ENCODE data around the gene SLC25A27. TPM values are rescaled to one million over a fixed set of nuclear protein-coding genes. Genes with fewer than 3 reads are reported as not detected.

SLC25A27 gene
- total and polyA plus RNA-seq, 7 experiments from 2014 or later: 0.48 to 5.7 (median 1.8) TPM; not detected in 2

DNA sequence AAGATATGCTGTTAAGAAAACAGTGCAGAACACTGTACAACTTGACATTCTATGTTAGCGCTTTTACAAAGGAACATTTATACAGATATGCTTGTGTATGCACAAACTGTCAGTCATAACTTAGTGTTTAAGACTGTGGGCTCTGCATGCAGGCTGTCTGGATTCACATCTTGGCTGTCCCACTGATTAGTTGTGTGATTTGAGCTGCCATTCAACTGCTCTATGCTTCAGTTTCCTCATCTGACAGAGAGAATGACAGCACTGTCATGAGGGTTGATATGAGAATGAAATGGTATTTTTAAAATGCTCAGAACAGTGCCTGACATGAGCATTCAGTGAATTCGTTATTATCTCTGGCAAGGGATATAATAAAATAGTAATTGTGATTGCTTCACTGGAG lies 8.7 kb downstream of the SLC25A27 start:
- peaks cover 6 to 10% (median 7%) of the 10 kb centered on the region in 5 donors for H3K27me3 Mint-ChIP-seq
- no peaks in the 10 kb centered on the region for H3K36me3 ChIP-seq (ENCODE audit: control insufficient read depth in 2 of 3, insufficient read depth in 3 of 3, low read length in 3 of 3)
- H3K4me3 ChIP-seq (ENCODE audit: low read length): no peak overlapping the region
- intact Hi-C loops (cut with micrococcal nuclease): no loop called here
- H3K4me1 Mint-ChIP-seq: no peaks in the 10 kb centered on the region
- no peak overlapping the region for H3K27ac Mint-ChIP-seq
- H3K4me3 Mint-ChIP-seq: no peak overlapping the region
- ChIA-PET CTCF (no interaction called here), POLR2A (no interaction called here)
- no peak for ATAC-seq
- H3K27me3 ChIP-seq (ENCODE audit: control insufficient read depth in 2 of 2, insufficient read depth in 2 of 2, low read length in 2 of 2): no peaks in the 10 kb centered on the region
- no peak overlapping the region for H3K27ac ChIP-seq (ENCODE audit: low read depth, low read length)
- no peaks in the 10 kb centered on the region for H3K9me3 Mint-ChIP-seq
- H3K36me3 Mint-ChIP-seq: no peaks in the 10 kb centered on the region
- DNase-seq: no peak
- H3K9me3 ChIP-seq (ENCODE audit: control insufficient read depth in 2 of 3, low read length in 3 of 3): no peaks in the 10 kb centered on the region
- no peaks in the 10 kb centered on the region for H3K4me1 ChIP-seq (ENCODE audit: control insufficient read depth in 2 of 2, insufficient read depth in 2 of 2, low read length in 2 of 2)

GRCh38 chr6:46667377-46667776 lies 14.6 kb downstream of the SLC25A27 start:
- Histone ChIP-seq H3K9me3 (ENCODE audit: control insufficient read depth in 2 of 3, low read length in 3 of 3) (no peaks in the 10 kb centered on the region), H3K27ac (ENCODE audit: low read depth, low read length) (no peak overlapping the region), H3K36me3 (ENCODE audit: control insufficient read depth in 2 of 3, insufficient read depth in 3 of 3, low read length in 3 of 3) (no peaks in the 10 kb centered on the region), H3K4me3 (ENCODE audit: low read length) (no peak overlapping the region), H3K27me3 (ENCODE audit: control insufficient read depth in 2 of 2, insufficient read depth in 2 of 2, low read length in 2 of 2) (no peaks in the 10 kb centered on the region), H3K4me1 (ENCODE audit: control insufficient read depth in 2 of 2, insufficient read depth in 2 of 2, low read length in 2 of 2) (no peaks in the 10 kb centered on the region)
- ChIA-PET CTCF (no interaction called here), POLR2A (no interaction called here)
- DNase-seq (no peak), ATAC-seq (no peak)
- H3K4me3 Mint-ChIP-seq: no peak overlapping the region
- peaks cover 0 to 7% (median 0%) of the 10 kb centered on the region in 5 donors for H3K27me3 Mint-ChIP-seq
- H3K36me3 Mint-ChIP-seq: no peaks in the 10 kb centered on the region
- H3K27ac Mint-ChIP-seq: no peak overlapping the region
- no peaks in the 10 kb centered on the region for H3K4me1 Mint-ChIP-seq
- intact Hi-C loops (cut with micrococcal nuclease): no loop called here
- H3K9me3 Mint-ChIP-seq: no peaks in the 10 kb centered on the region

DNA sequence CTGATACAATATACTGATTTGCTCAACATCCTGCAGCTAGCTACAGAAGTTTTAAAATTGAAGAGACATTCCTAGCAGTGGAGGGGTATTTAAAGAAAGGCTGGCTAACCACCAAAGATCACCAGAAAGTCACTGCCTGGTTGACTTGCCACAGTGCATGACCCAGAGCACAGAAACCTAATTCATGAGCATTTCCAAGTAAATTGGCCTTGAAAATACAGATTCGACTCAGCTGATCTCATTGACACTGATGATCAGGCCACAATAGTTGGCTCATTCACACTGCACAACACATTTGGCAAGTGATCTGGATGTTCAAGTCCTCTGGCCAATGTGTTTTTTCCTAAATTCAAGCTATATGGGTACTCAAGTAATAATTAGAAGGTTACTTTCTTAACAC lies 21.6 kb downstream of the SLC25A27 start:
- ChIA-PET CTCF (no interaction called here), POLR2A (no interaction called here)
- Mint-ChIP-seq H3K4me1 (no peaks in the 10 kb centered on the region), H3K36me3 (no peaks in the 10 kb centered on the region), H3K9me3 (no peaks in the 10 kb centered on the region), H3K4me3 (no peak overlapping the region), H3K27ac (no peak overlapping the region), H3K27me3 (peaks cover 0 to 3% (median 0%) of the 10 kb centered on the region in 5 donors)
- H3K9me3 ChIP-seq (ENCODE audit: control insufficient read depth in 2 of 3, low read length in 3 of 3): no peaks in the 10 kb centered on the region
- intact Hi-C loops (cut with micrococcal nuclease): no loop called here
- ATAC-seq (no peak), DNase-seq (no peak)
- no peak overlapping the region for H3K27ac ChIP-seq (ENCODE audit: low read depth, low read length)
- H3K36me3 ChIP-seq (ENCODE audit: control insufficient read depth in 2 of 3, insufficient read depth in 3 of 3, low read length in 3 of 3): no peaks in the 10 kb centered on the region
- no peak overlapping the region for H3K4me3 ChIP-seq (ENCODE audit: low read length)
- no peaks in the 10 kb centered on the region for H3K27me3 ChIP-seq (ENCODE audit: control insufficient read depth in 2 of 2, insufficient read depth in 2 of 2, low read length in 2 of 2)
- H3K4me1 ChIP-seq (ENCODE audit: control insufficient read depth in 2 of 2, insufficient read depth in 2 of 2, low read length in 2 of 2): no peaks in the 10 kb centered on the region

DNA sequence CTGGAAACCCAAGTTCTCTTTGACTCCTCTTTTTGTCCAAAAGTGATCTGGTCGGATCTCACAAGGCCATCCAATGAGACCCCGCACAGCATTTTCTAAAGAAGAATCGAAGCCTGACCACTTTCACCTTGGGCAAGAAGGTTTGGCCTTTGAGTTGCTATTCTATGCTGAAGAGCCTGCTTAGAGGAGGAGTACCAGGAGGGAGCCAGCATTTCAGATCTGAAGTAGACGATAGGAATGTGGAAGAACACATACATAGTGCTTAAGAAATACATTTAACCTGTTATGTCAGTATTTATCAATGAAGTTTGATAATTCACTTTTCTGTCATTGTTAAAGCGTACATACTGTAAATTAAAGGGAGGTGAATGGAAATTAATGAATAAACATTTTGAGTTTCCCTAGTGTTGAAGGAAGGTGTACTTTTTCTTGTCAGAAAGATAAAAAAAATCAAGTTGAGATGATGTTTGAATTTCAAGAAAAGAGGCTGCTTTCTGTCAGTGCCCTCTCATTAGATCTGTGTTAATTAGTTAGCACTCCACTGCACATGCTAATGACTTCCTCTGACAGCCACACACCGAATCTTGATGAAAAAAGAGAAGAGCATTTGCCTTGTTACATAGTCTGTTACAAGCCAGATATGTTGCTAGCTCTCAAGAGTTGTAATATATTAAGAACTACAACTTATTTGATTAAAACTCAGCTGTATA lies 24.0 kb downstream of the SLC25A27 start:
- ChIA-PET POLR2A (no interaction called here), CTCF (no interaction called here)
- DNase-seq (no peak), ATAC-seq (no peak)
- Mint-ChIP-seq H3K4me3 (no peak overlapping the region), H3K4me1 (no peaks in the 10 kb centered on the region), H3K36me3 (no peaks in the 10 kb centered on the region), H3K27ac (no peak overlapping the region), H3K9me3 (peaks cover 0 to 2% (median 0%) of the 10 kb centered on the region in 11 donors), H3K27me3 (peaks cover 5 to 11% (median 9%) of the 10 kb centered on the region in 5 donors)
- no peak overlapping the region for H3K27ac ChIP-seq (ENCODE audit: low read depth, low read length)
- H3K4me1 ChIP-seq (ENCODE audit: control insufficient read depth in 2 of 2, insufficient read depth in 2 of 2, low read length in 2 of 2): no peaks in the 10 kb centered on the region
- H3K27me3 ChIP-seq (ENCODE audit: control insufficient read depth in 2 of 2, insufficient read depth in 2 of 2, low read length in 2 of 2): no peaks in the 10 kb centered on the region
- no peaks in the 10 kb centered on the region for H3K9me3 ChIP-seq (ENCODE audit: control insufficient read depth in 2 of 3, low read length in 3 of 3)
- no peaks in the 10 kb centered on the region for H3K36me3 ChIP-seq (ENCODE audit: control insufficient read depth in 2 of 3, insufficient read depth in 3 of 3, low read length in 3 of 3)
- intact Hi-C loops (cut with micrococcal nuclease): no loop called here
- H3K4me3 ChIP-seq (ENCODE audit: low read length): no peak overlapping the region

- Histone ChIP-seq H3K27ac (ENCODE audit: low read depth, low read length) (no peak overlapping the region), H3K9me3 (ENCODE audit: control insufficient read depth in 2 of 3, low read length in 3 of 3) (no peaks in the 10 kb centered on the region), H3K4me3 (ENCODE audit: low read length) (no peak overlapping the region), H3K4me1 (ENCODE audit: control insufficient read depth in 2 of 2, insufficient read depth in 2 of 2, low read length in 2 of 2) (no peaks in the 10 kb centered on the region), H3K36me3 (ENCODE audit: control insufficient read depth in 2 of 3, insufficient read depth in 3 of 3, low read length in 3 of 3) (no peaks in the 10 kb centered on the region), H3K27me3 (ENCODE audit: control insufficient read depth in 2 of 2, insufficient read depth in 2 of 2, low read length in 2 of 2) (no peaks in the 10 kb centered on the region)
- H3K9me3 Mint-ChIP-seq: peaks cover 0 to 2% (median 0%) of the 10 kb centered on the region in 11 donors
- H3K4me3 Mint-ChIP-seq: no peak overlapping the region
- H3K36me3 Mint-ChIP-seq: no peaks in the 10 kb centered on the region
- no peaks in the 10 kb centered on the region for H3K4me1 Mint-ChIP-seq
- ATAC-seq (no peak), DNase-seq (no peak)
- POLR2A ChIA-PET: no interaction called here
- intact Hi-C loops (cut with micrococcal nuclease): no loop called here
- peaks cover 5 to 14% (median 9%) of the 10 kb centered on the region in 5 donors for H3K27me3 Mint-ChIP-seq
- H3K27ac Mint-ChIP-seq: no peak overlapping the region
- CTCF ChIA-PET: no interaction called here
Observed at GRCh38 chr6:46677314-46677654, 24.5 kb downstream of the SLC25A27 start.

DNA sequence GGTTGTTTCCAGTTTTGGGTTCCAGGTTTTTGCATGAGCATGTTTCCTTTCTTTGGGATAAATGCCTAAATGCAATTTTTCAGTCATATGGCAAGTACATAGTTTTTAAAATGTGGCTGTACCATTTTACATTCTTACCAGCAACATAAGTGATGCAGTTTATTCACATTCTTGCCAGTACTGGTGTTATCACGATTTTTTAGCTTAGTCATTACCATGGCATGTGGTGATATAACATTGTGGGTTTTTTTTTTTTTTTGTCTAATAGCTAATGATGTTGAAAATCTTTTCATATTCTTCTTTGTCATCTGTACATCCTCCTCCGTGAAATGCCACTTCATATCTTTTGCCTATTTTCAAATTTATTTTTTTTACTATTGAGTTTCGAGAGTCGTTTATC lies 32.0 kb downstream of the SLC25A27 start:
- no peaks in the 10 kb centered on the region for H3K9me3 ChIP-seq (ENCODE audit: control insufficient read depth in 2 of 3, low read length in 3 of 3)
- ChIA-PET CTCF (no interaction called here), POLR2A (no interaction called here)
- H3K27ac Mint-ChIP-seq: no peak overlapping the region
- DNase-seq (no peak), ATAC-seq (no peak)
- H3K4me3 Mint-ChIP-seq: no peak overlapping the region
- H3K27me3 ChIP-seq (ENCODE audit: control insufficient read depth in 2 of 2, insufficient read depth in 2 of 2, low read length in 2 of 2): peaks cover 0 to 5% of the 10 kb centered on the region in 2 donors
- intact Hi-C loops (cut with micrococcal nuclease): no loop called here
- no peaks in the 10 kb centered on the region for H3K36me3 Mint-ChIP-seq
- H3K4me1 ChIP-seq (ENCODE audit: control insufficient read depth in 2 of 2, insufficient read depth in 2 of 2, low read length in 2 of 2): no peaks in the 10 kb centered on the region
- no peak overlapping the region for H3K4me3 ChIP-seq (ENCODE audit: low read length)
- H3K4me1 Mint-ChIP-seq: no peaks in the 10 kb centered on the region
- no peak overlapping the region for H3K27ac ChIP-seq (ENCODE audit: low read depth, low read length)
- peaks cover 0 to 5% (median 0%) of the 10 kb centered on the region in 11 donors for H3K9me3 Mint-ChIP-seq
- H3K27me3 Mint-ChIP-seq: peaks cover 9 to 26% (median 16%) of the 10 kb centered on the region in 5 donors
- H3K36me3 ChIP-seq (ENCODE audit: control insufficient read depth in 2 of 3, insufficient read depth in 3 of 3, low read length in 3 of 3): no peaks in the 10 kb centered on the region

GRCh38 chr6:46687619-46688097 lies 34.9 kb downstream of the SLC25A27 start, which contains the start of gene TDRD6:
Gene TDRD6 (plus strand): TSS chr6:46687885. CDS start chr6:46688129, 244 bp downstream.
- peaks cover 0 to 3% (median 0%) of the 10 kb centered on the region in 11 donors for H3K9me3 Mint-ChIP-seq
- no peaks in the 10 kb centered on the region for H3K36me3 ChIP-seq (ENCODE audit: control insufficient read depth in 2 of 3, insufficient read depth in 3 of 3, low read length in 3 of 3)
- H3K9me3 ChIP-seq (ENCODE audit: control insufficient read depth in 2 of 3, low read length in 3 of 3): no peaks in the 10 kb centered on the region
- H3K27me3 ChIP-seq (ENCODE audit: control insufficient read depth in 2 of 2, insufficient read depth in 2 of 2, low read length in 2 of 2): peaks cover 0 to 5% of the 10 kb centered on the region in 2 donors
- no peak for ATAC-seq
- no peak for DNase-seq
- peaks cover 5 to 16% (median 7%) of the 10 kb centered on the region in 5 donors for H3K27me3 Mint-ChIP-seq
- no peaks in the 10 kb centered on the region for H3K36me3 Mint-ChIP-seq
- no peak within 1 kb of the TSS for H3K4me3 Mint-ChIP-seq
- no peaks in the 10 kb centered on the region for H3K4me1 ChIP-seq (ENCODE audit: control insufficient read depth in 2 of 2, insufficient read depth in 2 of 2, low read length in 2 of 2)
- ChIA-PET POLR2A (no interaction called here), CTCF (no interaction called here)
- no peak within 1 kb of the TSS for H3K4me3 ChIP-seq (ENCODE audit: low read length)
- intact Hi-C loops (cut with micrococcal nuclease): no loop called here
- H3K27ac Mint-ChIP-seq: no peak within 1 kb of the TSS
- H3K4me1 Mint-ChIP-seq: no peaks in the 10 kb centered on the region
- no peak within 1 kb of the TSS for H3K27ac ChIP-seq (ENCODE audit: low read depth, low read length)
